GM12878 (cell line): ENCODE data around the gene ABCB7. TPM values are rescaled to one million over a fixed set of nuclear protein-coding genes. Genes with fewer than 3 reads are reported as not detected.

Experiments
- ATAC-seq: fragments of 200-7000 bp; cut with Tn5 transposase; 3 replicates; pipeline ENCODE4 v1.9.1; 2020; ENCODE audit warnings: mild to moderate bottlenecking, moderate library complexity
- BruUV-seq: library from RNA; stranded (reverse); fragments of 400-500 nt; replicated peaks from 2 replicates; lab custom pipeline; 2021; lab: Mats Ljungman, UMichigan
- CTCF ChIA-PET: fragments of 300-600 bp; sonication (Branson Sonifier 250); formaldehyde crosslinking; extraction: SDS; loops from one replicate; lab custom pipeline; 2021; ENCODE audit warnings: inconsistent platforms; lab: Yijun Ruan, JAX
- POLR2A ChIA-PET: fragments of 350-600 bp; formaldehyde crosslinking; extraction: SDS; loops from one replicate; lab custom pipeline; 2021; ENCODE audit warnings: inconsistent platforms; lab: Charles Lee
- RAD21 ChIA-PET: fragments of 300-600 bp; sonication (Branson Sonifier 250); formaldehyde crosslinking; loops from one replicate; lab custom pipeline; 2023; ENCODE audit warnings: antibody characterized with exemption; ENCODE audit not compliant: unreplicated experiment; lab: Charles Lee
- SMC1A ChIA-PET: fragments of 300-600 bp; sonication (Branson Sonifier 250); formaldehyde crosslinking; loops from one replicate; lab custom pipeline; 2023; ENCODE audit not compliant: unreplicated experiment, uncharacterized antibody; lab: Charles Lee
- DNase-seq: peaks from one replicate; pipeline ENCODE4 v3.0.0-alpha.2; 2011; ENCODE audit warnings: low read depth, low spot score
- FAIRE-seq: peaks from 3 replicates; lab custom pipeline; 2011; peaks lifted over from hg19 to GRCh38; lab: Jason Lieb, UNC
- H2AFZ ChIP-seq: 2 replicates; pipeline ENCODE4 v1.6.0; 2011; ENCODE audit warnings: low read depth, low read length, control low read depth; ENCODE audit not compliant: control insufficient read depth
- H3K27ac ChIP-seq: 2 replicates; pipeline ENCODE4 v1.5.1; 2011; ENCODE audit warnings: control low read depth; ENCODE audit not compliant: control insufficient read depth, insufficient read depth
- H3K27me3 ChIP-seq, 2 experiments: replicated peaks in 1 of 2; 2 replicates each; pipeline versions ENCODE4 v1.6.0 to v1.6.1; 2011; ENCODE audit warnings: low read length in 1 of 2; ENCODE audit not compliant: control insufficient read depth in 2 of 2, insufficient read depth in 2 of 2
- H3K36me3 ChIP-seq, 2 experiments: 2 replicates each; pipeline ENCODE4 v1.5.1; 2011; ENCODE audit warnings: low read length in 1 of 2; ENCODE audit not compliant: control insufficient read depth in 2 of 2, insufficient read depth in 2 of 2
- H3K4me1 ChIP-seq: 2 replicates; pipeline ENCODE4 v1.6.1; 2011; ENCODE audit warnings: mild to moderate bottlenecking, low read length, moderate library complexity, mixed read lengths; ENCODE audit not compliant: control insufficient read depth, insufficient read depth
- H3K4me2 ChIP-seq: 2 replicates; pipeline ENCODE4 v1.6.0; 2011; ENCODE audit warnings: control low read depth; ENCODE audit not compliant: control insufficient read depth, insufficient read depth
- H3K4me3 ChIP-seq: fragments of 200-600 bp; sonication (generic); 2 replicates; pipeline ENCODE4 v1.5.1; 2016
- H3K79me2 ChIP-seq: 2 replicates; pipeline ENCODE4 v1.6.0; 2011; ENCODE audit warnings: low read length; ENCODE audit not compliant: control insufficient read depth, insufficient read depth
- H3K9ac ChIP-seq: 2 replicates; pipeline ENCODE4 v1.8.0; 2011; ENCODE audit warnings: low read length, control low read depth, mixed read lengths; ENCODE audit not compliant: control insufficient read depth, insufficient read depth
- H3K9me3 ChIP-seq: replicated peaks from 3 replicates; pipeline ENCODE4 v1.5.1; 2011; ENCODE audit warnings: mild to moderate bottlenecking, low read length; ENCODE audit not compliant: control insufficient read depth, insufficient read depth
- H4K20me1 ChIP-seq: 2 replicates; pipeline ENCODE4 v1.6.0; 2011; ENCODE audit not compliant: control insufficient read depth, insufficient read depth
- ASH2L ChIP-seq: fragments of 300-600, 200-600 bp; sonication (generic); IDR thresholded peaks from 2 replicates; pipeline ENCODE4 v1.6.1; 2017; ENCODE audit warnings: low read depth, mild to moderate bottlenecking, borderline replicate concordance
- CEBPB ChIP-seq, 2 experiments: fragments of 150-350 bp in 1 of 2; IDR thresholded peaks; 2 replicates each; pipeline ENCODE4 v1.6.1; 2012 to 2014; ENCODE audit warnings: low read depth in 2 of 2, low read length in 2 of 2, borderline replicate concordance in 1 of 2, inconsistent platforms in 1 of 2
- CEBPZ ChIP-seq: fragments of 150-350 bp; IDR thresholded peaks from 2 replicates; pipeline ENCODE4 v1.6.1; 2016; ENCODE audit warnings: low read depth, low read length
- CREM ChIP-seq: IDR thresholded peaks from 2 replicates; pipeline ENCODE4 v1.6.1; 2014; ENCODE audit warnings: antibody characterized with exemption, low read depth
- CUX1 ChIP-seq: IDR thresholded peaks from 2 replicates; pipeline ENCODE4 v1.6.1; 2012; ENCODE audit warnings: improper control_type of control experiment, low read depth, low read length; ENCODE audit not compliant: insufficient replicate concordance
- FOXK2 ChIP-seq: fragments of 450-650 bp; IDR thresholded peaks from 2 replicates; pipeline ENCODE4 v1.6.1; 2017; ENCODE audit warnings: mild to moderate bottlenecking, moderate library complexity
- JUNB ChIP-seq: IDR thresholded peaks from 2 replicates; pipeline ENCODE4 v1.6.1; 2016; ENCODE audit warnings: antibody characterized with exemption, mild to moderate bottlenecking
- MTA3 ChIP-seq: IDR thresholded peaks from 2 replicates; pipeline ENCODE4 v1.6.1; 2012; ENCODE audit warnings: low read length, inconsistent platforms, borderline replicate concordance
- MYC ChIP-seq: IDR thresholded peaks from 2 replicates; pipeline ENCODE4 v1.6.1; 2011; ENCODE audit warnings: mild to moderate bottlenecking, low read length, moderate library complexity, inconsistent platforms; ENCODE audit not compliant: insufficient read depth, insufficient replicate concordance, insufficient read length, severe bottlenecking
- NFXL1 ChIP-seq: fragments of 450-650 bp; IDR thresholded peaks from 2 replicates; pipeline ENCODE4 v1.6.1; 2017; ENCODE audit warnings: antibody characterized with exemption, mild to moderate bottlenecking, borderline replicate concordance
- SIX5 ChIP-seq: IDR thresholded peaks from 2 replicates; pipeline ENCODE4 v1.6.1; 2011; ENCODE audit warnings: mild to moderate bottlenecking, low read depth, low read length, moderate library complexity; ENCODE audit not compliant: severe bottlenecking
- USF1 ChIP-seq: IDR thresholded peaks from 2 replicates; pipeline ENCODE4 v1.6.1; 2011; ENCODE audit warnings: borderline replicate concordance, low read depth, mild to moderate bottlenecking, moderate library complexity, mixed read lengths, low read length; ENCODE audit not compliant: insufficient read depth; ENCODE audit errors: extremely low read length
- ZNF207 ChIP-seq: fragments of 450-650 bp; IDR thresholded peaks from 2 replicates; pipeline ENCODE4 v1.6.1; 2014; ENCODE audit warnings: antibody characterized with exemption, mild to moderate bottlenecking, borderline replicate concordance
- in situ Hi-C: fragments of 300-500 bp; cut with MboI; formaldehyde crosslinking; loops from 9 replicates; pipeline ENCODE4 v1.14.3; 2018; ENCODE audit warnings: mixed read lengths
- intact Hi-C: fragments of 100-400 bp; cut with micrococcal nuclease; formaldehyde crosslinking; loops from one replicate; pipeline ENCODE4 v1.14.2; 2022; ENCODE audit not compliant: unreplicated experiment
- polyA plus RNA-seq, 11 experiments: library from polyadenylated mRNA; depleted of rRNA in 4 of 11; unstranded in 6 of 11; stranded (reverse) in 5 of 11; fragments of >200 nt; fragmentation: Nextera tagmentation in 4 of 11; fragmentation: Illumina TruSeq in 1 of 11; extraction: Ambion mirVana in 4 of 11; extraction: Trizol in 1 of 11; gene quantifications; 1 replicate in 1 of 11; 2 replicates in 10 of 11; pipeline versions ENCODE4 v1.2.1 to v1.2.3, GENCODE V29; 2011 to 2016; ENCODE audit warnings: inconsistent platforms in 2 of 11, missing spikeins in 2 of 11, low read depth in 1 of 11
- total RNA-seq, 4 experiments: library from RNA; depleted of rRNA in 3 of 4; stranded (reverse); fragments of >200 nt in 3 of 4; fragmentation: Illumina TruSeq in 1 of 4; extraction: Trizol in 1 of 4; gene quantifications; 2 replicates each; pipeline versions ENCODE4 v1.2.1 to v1.2.3, GENCODE V29; 2013 to 2021

The ABCB7 gene
- total and polyA plus RNA-seq, 10 of the 15 experiments (the other 5 are each of a cell fraction or from before 2014, with no cell fraction given): 16.8 to 62.7 (median 30.6) TPM

- RAD21 ChIA-PET: no interaction called here
- ATAC-seq: no peak
- BruUV-seq: no TSS peak
- no peak for TF ChIP-seq ZNF207
- TF ChIP-seq NFXL1: no peak
- no peak for TF ChIP-seq MYC
- TF ChIP-seq JUNB: no peak
- no peak for TF ChIP-seq USF1
- no peak for TF ChIP-seq CEBPB (IDR thresholded peaks at IDR 0.05; ENCODE audit: borderline replicate concordance in 1 of 2, low read depth in 2 of 2, low read length in 2 of 2)
- TF ChIP-seq CEBPZ: no peak
- TF ChIP-seq FOXK2: no peak
- TF ChIP-seq MTA3: no peak
- no peak for TF ChIP-seq SIX5
- TF ChIP-seq ASH2L: no peak
- TF ChIP-seq CUX1: no peak
- no peak for TF ChIP-seq CREM
Measured at GRCh38 chrX:75181721-75182120, 25.6 kb upstream of the ABCB7 start.

More at GRCh38 chrX:75181721-75182120, 25.6 kb upstream of the ABCB7 start:
- no peak for FAIRE-seq
- Histone ChIP-seq H3K36me3 (no peaks in the 10 kb centered on the region), H4K20me1 (no peaks in the 10 kb centered on the region), H3K4me2 (no peak overlapping the region), H3K9ac (no peak overlapping the region), H3K27ac (no peak overlapping the region), H3K4me1 (no peaks in the 10 kb centered on the region), H3K4me3 (no peak overlapping the region), H3K27me3 (no peaks in the 10 kb centered on the region), H3K9me3 (no peaks in the 10 kb centered on the region), H3K79me2 (no peaks in the 10 kb centered on the region), H2AFZ (no peak overlapping the region)
- ChIA-PET SMC1A (interaction anchor here (0.9 kb wide), 1 partner anchor 33 kb away, joined by 3 read pairs; no protein-coding TSS in a partner anchor), CTCF (no interaction called here), POLR2A (no interaction called here)
- in situ Hi-C loops: no loop called here
- intact Hi-C loops: no loop called here
- DNase-seq: no peak
